Adrenal gland (tissue), 5 donors: ENCODE data around the gene GABRR3.

ENCODE experiments used
- CTCF ChIP-seq, 6 experiments: fragments of 450-650 bp in 4 of 6; fragments of 200-600 bp in 2 of 6; sonication (generic) in 1 of 6; IDR thresholded peaks; 1 replicate in 5 of 6; 2 replicates in 1 of 6; pipeline versions ENCODE4 v1.5.1 to v1.8.0; 2016 to 2021; ENCODE audit warnings: antibody characterized with exemption in 6 of 6, mild to moderate bottlenecking in 2 of 6, moderate library complexity in 1 of 6
- POLR2A ChIP-seq, 2 donors: fragments of 450-650 bp; IDR thresholded peaks; one replicate each; pipeline ENCODE4 v1.6.1; 2017; ENCODE audit warnings: antibody characterized with exemption in 2 of 2, mild to moderate bottlenecking in 2 of 2, moderate library complexity in 1 of 2
- donor health status: DM: no; HTN: no; CAD: no.

- no peak for TF ChIP-seq CTCF (IDR thresholded peaks at IDR 0.05)
- TF ChIP-seq POLR2A (IDR thresholded peaks at IDR 0.05), result no peak
These were observed 8.6 kb downstream of the GABRR3 start for GRCh38 chr3:98026425-98027084.
